SH-SY5Y (cell line): ENCODE measurements around the gene RBCK1.

Experiments
- GATA2 ChIP-seq: IDR thresholded peaks from 2 replicates; pipeline ENCODE4 v1.6.1; 2011; ENCODE audit warnings: mild to moderate bottlenecking, low read depth, low read length
- GATA3 ChIP-seq: IDR thresholded peaks from 2 replicates; pipeline ENCODE4 v1.6.1; 2011; ENCODE audit warnings: low read depth, mild to moderate bottlenecking, low read length, moderate library complexity

GRCh38 chr20:454951-455350 is 46.9 kb downstream of the RBCK1 start:
- no peak for TF ChIP-seq GATA3
- TF ChIP-seq GATA2 = no peak
